HG02642 (cell line): ENCODE results near the gene ZNF385B.

Source experiments
- ATAC-seq: cut with Tn5 transposase; IDR thresholded peaks from one replicate; pipeline ENCODE4 v1.9.1; 2021; ENCODE audit warnings: mild to moderate bottlenecking; ENCODE audit not compliant: unreplicated experiment, poor library complexity

Gene ZNF385B

DNA sequence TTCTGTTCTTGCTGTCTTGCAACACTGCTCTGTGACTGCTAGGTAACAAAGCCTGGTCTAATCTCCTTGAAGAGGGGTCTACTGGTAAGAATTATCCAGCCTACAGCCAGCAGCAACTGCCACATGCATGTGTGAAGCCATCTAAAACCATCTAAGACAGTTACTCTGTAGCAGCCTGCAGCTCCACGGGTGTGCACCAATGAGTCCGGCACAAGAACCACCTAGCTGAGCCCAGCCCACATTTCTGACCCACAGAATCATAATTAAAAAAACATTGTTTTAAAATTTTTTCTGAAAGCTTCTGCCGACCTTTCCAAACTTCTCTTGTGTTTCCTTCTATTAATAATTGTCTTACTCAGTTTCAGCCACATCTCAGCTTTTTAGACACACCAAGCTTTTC is 102.8 kb downstream of the ZNF385B start:
- no peak for ATAC-seq

DNA sequence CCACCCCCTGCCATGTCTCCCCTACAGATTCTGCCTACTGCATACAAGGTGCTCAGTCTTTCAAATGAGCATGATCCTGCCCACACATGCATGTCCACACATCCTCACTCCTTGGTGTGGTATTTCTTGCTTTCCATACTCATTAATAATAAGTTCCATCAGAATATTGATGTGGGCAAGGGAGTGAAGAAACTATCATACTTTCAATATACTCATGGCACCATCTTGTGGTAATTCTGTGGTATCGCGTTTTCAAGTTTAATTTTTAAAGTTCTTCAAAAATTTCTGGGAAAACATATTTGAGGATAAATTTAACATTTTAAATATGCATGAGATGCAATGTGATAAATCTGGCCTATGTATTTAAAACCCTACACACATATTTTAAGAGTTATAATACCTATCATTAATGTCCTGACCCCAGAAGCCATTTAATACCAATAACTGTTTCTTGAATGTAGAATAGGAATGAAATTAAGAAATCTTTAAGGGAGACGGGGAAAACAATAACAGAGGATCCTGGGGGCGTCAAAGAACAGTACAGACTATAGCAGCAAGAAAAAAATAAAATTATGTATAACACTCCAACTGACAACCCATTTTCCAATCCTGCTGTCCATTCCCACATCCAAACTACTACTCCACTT is 110.1 kb downstream of the ZNF385B start:
- no peak for ATAC-seq

DNA sequence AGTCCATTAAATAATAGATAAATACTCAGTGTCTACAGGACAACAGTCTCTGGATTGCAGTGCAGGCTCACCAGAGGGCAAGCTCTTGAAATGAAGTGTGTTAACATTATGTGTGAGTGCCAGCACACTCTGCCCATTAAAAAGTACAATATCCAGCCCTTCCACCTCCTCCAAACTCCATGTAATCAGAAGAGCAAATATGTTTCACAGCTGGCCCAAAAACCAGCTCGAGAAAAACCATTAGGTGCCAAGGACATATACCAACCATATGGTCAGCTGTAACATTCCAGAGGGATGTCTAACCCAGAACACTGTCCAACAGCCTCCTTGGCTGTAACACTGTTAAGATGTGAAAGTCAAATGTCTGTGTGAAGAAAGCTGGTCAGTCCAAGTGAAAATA is 112.2 kb downstream of the ZNF385B start:
- no peak for ATAC-seq

DNA sequence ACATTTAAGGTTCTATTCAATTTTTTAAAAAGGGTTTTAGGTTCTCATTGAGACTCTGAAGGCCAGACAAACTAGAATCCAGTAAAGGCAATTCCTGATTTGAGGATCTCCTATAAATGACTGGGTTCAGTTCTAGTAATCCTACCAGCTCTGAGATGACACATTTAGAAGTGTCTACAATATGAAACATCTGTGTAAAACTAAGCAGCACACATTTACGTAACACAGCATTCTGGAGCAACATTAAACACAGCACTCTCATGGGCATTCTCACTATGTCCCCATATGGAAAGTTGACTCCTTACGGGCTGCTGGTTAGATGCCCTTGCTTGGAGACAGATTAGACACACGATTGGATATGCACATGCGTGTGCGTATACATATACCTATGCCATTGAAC is 114.4 kb downstream of the ZNF385B start:
- no peak for ATAC-seq

DNA sequence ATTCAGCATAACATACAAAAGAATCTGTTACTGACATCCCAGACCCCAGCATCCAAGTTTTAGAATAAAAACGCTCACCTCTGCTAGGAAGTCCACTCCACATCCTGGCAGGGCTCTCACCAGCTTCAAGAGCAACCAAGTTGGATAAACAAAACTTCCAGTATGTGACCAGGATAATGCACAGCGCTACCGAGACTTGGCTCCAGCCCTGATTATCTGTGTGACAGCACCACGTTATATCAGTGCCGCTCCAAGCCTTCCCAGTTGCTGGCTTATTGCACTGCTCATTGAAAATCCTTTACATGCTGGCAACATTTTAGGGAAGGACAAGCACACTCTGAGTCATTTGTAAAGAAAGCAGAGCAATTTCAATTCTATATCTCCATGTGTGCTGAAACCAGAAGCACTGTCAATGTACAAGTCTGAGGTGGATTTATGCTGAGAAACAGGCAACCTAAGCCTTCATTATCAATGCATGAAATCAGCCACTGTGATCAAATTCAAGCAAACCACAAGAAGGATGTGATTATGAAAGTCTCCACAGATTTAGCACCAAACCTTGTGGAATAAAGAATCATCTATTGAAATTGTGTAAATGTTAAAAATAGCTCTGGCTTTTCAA is 115.7 kb downstream of the ZNF385B start:
- ATAC-seq = no peak

DNA sequence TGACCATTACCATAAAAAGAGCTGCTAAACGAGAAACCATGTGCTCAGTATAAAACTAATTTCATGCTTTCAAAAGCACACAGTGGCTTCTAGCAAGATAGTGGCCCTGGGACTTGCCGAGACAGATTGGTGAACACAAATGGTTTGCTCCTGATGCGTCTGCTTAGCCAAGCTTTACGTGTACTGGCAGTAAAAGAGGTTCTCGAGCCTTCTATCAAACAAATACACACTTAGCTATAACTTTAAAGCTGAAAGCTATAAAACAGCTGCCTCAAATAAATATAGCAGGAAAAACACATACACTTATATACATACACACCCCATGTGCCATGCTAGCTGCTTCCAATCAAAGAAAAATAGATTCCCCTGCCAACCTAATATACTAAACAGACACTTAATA is 117.0 kb downstream of the ZNF385B start:
- ATAC-seq = no peak

DNA sequence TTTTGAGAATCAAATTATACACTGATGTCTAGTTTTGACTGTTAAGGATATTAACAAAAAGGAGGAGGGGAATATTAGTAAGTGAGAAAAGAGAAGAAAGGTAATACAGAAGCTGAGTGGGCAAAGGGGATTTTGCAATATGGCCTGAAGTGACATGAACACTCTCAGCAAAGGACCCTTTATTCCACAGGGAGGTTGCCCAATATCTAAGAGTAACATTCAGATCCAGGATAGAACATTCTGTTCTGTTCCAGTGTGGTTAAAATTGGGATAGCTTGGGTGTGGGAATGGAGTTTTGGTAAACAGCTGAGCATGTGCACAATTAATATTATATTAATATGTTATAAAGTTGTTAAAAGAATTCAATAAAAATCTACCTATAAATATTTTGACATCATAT is 120.1 kb downstream of the ZNF385B start:
- ATAC-seq = no peak

DNA sequence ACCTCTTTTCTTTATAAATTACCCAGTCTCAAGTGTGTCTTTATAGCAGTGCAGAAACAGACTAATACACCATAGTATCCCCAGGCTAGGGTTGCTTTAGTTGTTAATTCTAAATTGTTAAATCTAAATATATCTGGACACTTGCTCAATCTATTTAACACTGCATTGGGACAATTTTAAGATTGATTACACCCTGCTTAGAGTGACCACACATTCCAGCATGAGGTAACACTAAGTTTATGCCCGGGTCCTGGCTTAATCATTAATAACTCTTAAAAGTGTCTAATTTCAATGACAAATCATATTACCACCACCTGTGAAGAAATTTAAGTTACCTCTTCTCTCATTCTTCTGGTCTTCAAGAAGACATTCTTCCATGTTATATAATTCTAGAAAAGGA is 131.4 kb downstream of the ZNF385B start:
- ATAC-seq = no peak

DNA sequence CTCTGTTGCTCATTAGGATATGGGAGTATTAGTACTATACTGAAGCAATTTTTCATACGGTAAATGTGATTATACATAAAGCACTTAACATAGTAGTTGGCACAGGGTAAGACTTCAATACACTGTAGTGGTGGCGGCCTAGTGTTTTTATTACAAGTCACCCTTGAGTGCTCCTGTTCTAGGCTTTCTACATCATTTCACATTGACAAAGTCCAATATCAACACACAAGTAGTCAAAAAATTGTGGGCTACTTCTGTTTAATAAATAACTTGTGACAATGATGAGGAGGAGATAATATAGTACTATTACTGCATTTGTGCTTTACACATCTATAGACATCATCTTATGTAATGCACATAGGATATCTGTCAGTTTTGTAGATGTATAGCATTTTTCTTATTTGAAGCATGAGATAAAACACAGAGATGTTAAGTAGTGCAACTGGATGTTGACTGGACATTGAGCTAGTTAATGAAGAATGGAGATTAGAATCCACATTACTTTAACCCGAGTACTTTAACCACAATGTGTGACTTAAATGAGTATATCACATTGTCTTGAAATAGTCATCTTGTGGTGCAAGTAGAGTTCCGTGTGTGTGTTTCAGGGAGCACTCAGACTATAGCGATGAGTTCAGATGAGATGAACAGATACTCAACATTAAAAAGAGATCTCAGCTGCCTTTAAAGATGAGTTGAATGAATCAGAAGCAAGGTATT is 134.8 kb downstream of the ZNF385B start:
- ATAC-seq = no peak

DNA sequence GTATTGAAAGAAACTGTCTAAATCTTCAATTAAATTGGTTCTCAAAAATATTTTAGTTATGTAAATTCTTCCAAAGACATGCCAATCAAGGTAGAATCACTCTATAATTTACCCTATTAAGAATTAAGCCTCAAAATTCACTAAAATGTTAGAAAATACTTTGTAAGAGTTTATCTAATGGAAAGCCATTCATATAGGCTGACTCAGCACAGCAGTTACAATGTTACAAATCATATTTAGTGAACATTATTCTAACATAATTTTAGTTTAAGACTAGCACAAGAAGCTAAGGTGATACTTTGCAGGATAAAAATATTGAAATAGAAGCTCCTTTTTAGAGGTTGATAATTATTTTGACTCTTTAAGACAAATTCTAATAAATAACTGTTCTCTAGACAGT is 137.0 kb downstream of the ZNF385B start:
- ATAC-seq = no peak

DNA sequence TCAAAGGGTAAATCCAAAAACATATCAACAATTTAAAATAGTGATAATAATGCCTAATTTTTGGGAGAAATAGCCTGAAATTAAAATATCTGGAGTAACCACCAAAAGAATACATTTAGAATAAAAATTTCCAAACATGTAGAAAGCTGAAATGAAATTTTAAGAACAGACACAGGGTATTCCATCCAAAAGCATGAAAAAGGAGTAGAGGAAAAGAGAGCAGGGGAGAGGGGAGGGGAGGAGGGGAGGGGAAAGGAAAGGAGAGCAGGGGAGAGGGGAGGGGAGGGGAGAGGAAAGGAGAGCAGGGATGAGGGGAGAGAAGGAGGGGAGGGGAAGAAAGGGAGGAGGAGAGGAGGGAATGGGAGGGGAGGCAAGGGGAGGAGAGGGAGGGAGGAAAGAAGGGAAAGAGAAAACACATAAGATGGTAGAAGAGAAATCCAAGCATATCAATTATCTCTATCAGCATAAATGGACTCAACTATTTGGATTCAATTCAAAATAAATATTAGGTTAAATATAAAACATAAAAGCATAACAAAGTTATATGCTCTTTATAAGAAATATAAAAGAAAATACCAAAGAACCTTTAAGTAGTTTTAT is 141.1 kb downstream of the ZNF385B start:
- ATAC-seq = no peak

DNA sequence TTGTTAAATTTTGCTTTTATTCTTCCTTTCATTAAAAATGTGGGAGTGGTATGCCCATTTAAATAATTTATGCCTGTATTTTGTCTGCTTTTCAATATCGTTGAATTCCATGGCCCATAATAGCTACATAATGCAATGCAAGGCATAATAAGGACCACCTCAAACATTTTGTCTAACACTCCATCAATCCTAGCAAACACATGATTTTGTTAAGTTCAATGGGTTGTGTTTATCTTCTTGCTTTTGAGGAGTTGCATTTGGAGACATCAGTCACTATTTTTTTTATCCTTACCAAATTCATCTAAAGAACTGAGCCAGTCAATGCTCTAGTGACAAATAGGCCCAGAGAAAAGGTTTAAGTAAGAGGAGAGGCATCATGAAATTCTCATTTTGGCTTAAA is 145.5 kb downstream of the ZNF385B start:
- ATAC-seq = no peak

DNA sequence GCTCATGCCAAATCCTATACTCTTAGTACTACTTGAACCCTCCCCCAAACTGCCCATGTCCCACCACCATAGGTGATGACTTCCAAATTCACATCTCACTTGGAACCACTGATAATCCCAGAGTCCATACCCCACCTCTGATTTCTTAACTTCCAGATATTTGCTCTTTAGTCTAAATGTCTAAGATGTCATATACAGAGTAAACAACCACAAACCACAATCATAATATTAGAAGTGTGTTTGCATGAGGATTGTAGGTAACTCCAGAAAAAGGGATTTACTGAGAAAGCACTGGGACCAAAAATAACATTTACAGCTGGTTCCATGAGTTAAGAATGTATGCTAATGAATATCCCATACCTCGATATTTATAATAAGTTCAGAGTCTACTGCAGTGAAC is 146.2 kb downstream of the ZNF385B start:
- no peak for ATAC-seq

DNA sequence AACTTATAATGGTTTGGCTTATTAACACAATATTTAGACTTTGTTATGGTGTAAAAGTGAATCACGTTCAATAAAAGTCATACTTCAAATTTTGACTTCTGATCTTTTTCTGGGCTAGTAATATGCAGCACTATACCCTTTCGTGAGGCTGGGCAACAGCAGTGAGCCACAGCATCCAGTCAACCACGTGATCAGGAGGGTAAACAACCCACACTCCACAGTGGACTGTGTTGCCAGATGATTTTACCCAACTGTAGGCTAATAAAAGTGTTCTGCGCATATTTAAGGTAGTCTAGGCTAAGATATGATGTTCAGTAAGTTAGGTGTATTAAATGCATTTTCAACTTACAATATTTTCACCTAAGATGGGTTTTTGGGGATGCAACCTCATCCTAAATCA is 148.6 kb downstream of the ZNF385B start:
- no peak for ATAC-seq

DNA sequence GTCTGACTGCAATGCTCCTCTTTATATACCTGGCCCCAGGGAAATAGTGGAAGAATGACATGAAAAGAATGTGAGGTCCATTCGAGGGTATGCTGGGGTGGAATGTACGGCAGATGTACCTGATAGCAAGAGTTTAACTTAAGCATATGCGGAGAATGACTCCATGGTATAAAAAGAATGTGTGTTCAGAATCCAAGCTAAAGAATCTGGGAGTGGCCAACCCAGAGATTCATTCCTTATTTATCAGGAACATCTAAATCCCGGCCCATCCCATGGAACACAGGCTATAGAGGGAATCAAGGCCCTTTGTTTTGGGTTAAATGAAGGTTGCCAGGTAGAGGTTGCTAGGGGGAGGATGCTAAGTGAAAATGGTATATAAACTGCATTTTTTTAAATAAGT is 150.0 kb downstream of the ZNF385B start:
- no peak for ATAC-seq

DNA sequence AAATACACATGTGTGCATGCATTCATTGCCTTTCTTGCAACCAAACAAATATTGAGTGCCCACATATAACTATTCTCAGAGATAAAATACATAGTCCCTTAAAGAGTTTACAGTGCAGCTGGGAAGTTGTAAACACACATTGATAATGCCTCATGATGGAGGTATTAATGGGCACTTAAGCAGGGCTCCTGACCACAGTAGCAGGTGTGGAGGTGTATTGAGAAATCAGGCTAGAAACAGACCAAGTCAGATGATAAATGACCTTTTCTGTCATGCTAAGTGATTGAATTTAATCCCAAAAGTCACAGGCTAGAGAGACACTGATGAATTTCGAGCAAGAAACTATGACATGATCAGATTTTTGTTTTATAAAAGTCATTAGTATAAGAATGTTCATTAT is 157.7 kb downstream of the ZNF385B start:
- no peak for ATAC-seq

DNA sequence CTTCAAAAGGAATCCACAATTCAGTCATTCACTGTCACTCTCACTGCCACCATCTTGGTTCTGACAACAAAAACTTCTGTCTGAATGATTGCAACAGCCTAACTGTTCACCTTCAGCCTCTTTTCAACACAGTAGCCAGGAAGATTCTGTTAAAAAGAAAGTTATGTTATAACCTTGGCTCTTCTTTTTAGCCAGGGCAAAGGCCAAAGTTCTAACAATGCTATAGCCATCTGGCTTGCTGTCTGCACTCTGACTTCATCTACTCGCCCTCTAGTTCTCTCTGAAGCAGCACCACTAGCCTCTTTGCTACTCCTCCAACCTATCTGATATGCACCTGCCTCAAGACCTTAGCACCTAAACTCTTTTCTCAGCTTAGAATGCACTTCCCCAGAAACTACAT is 158.5 kb downstream of the ZNF385B start:
- no peak for ATAC-seq

DNA sequence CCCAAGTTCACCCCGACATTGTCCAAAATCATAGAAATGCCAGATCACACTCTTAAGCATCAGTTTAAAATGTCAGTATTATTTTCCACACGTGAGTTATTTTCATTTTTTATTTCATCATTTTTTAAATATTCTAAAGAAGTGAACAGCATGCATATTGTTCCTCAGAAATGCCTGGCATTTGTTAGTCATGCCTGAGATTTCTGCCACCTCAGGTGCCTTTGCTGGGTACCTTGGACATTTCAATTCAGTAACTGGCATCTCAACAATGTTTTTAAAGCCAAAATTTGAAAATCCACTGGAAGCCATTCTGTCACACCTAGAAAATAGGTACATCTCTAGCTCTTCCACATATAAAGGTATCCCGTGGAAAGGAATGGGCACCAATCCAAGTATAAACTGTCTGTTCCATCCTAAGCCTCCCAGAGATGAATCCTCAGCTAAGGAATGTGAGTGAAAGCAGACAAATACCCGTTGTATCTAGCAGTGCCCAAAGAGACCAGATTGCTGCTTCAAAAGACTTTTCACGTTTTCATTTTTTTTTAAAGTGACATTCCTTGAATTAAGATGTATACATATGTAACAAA is 159.8 kb downstream of the ZNF385B start:
- ATAC-seq = no peak

DNA sequence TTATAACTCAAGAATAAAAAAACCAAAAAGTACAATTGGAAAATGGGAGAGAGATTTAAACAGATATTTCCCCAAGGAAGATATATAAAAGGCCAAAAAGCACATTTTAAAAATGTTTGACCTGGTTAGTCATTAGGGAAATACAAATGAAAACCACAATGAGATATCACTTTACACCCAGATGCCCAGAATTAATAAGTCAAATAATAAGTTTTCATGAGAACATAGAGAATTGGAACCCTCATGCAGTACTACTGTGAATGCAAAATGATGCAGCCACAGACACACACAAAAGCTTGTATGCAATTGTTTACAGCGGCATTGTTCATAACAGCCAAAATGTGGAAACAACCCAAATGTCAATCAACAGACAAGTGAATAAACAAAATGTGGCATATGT is 165.9 kb downstream of the ZNF385B start:
- ATAC-seq = no peak

DNA sequence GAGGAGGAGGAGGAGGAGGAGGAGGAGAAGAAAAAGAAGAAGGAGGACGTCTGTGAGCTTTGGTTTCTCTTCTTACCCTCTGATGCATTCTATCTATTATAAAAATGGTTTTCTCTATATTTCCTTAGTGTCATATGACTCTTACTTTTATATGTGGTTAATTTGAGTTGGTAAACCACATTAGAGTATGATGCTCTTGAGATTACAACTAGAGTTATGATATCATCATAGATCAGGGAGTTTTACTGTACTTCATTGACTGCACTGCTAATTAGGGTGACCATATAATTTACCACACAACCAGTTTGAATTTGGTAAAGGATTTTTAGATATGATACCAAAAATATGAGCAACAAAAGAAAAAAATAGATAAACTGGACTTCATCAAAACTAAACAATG is 166.4 kb downstream of the ZNF385B start:
- ATAC-seq = no peak

DNA sequence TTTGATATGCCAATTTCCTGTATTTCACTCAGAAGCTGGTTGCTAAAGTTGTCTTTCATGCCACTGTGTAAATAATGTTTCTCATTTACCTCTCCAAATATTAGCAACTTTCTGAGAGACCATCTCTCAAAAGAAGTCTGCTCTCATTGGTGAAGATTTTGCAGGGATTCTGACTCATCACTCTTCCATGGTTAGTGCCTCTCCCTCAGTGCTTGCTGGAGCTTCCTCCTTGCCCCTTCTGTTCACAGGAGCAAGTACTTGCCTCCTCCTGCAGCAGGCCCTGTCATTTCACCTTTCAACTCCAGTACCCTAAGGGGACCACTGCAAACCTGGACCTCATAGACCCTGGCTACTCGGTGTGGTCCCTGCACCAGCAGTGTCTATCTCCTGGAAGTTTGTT is 168.8 kb downstream of the ZNF385B start:
- no peak for ATAC-seq
